Central memory CD4-positive, alpha-beta T cell (primary cell): ENCODE results near the gene PHF21B.
"Not testable (repeated sequence)": the region's sequence is repeated elsewhere in the genome, so short reads cannot be mapped to it uniquely, and the experiment has no call there.

ENCODE experiments used
- DNase-seq: peaks from one replicate; pipeline ENCODE4 v3.0.0; 2022

Gene PHF21B

GRCh38 chr22:44862981-44863860 is 146.6 kb downstream of the PHF21B start:
- DNase-seq = no peak

GRCh38 chr22:44862281-44862680 is 147.5 kb downstream of the PHF21B start:
- DNase-seq = no peak

- DNase-seq = no peak
Measured at GRCh38 chr22:44861245-44861644, 148.6 kb downstream of the PHF21B start.

GRCh38 chr22:44860311-44860710 is 149.5 kb downstream of the PHF21B start:
- DNase-seq = no peak

- DNase-seq = no peak
Measured at GRCh38 chr22:44859641-44860040, 150.2 kb downstream of the PHF21B start.

GRCh38 chr22:44858819-44859218 is 151.0 kb downstream of the PHF21B start:
- DNase-seq = not testable (repeated sequence)

- no peak for DNase-seq
Measured at GRCh38 chr22:44855855-44856254, 153.9 kb downstream of the PHF21B start.

- DNase-seq = not testable (repeated sequence)
Measured at GRCh38 chr22:44854641-44855040, 155.2 kb downstream of the PHF21B start.

- DNase-seq = no peak
Measured at GRCh38 chr22:44850946-44851345, 158.9 kb downstream of the PHF21B start.

GRCh38 chr22:44848791-44849420 is 160.9 kb downstream of the PHF21B start:
- DNase-seq = no peak

- no peak for DNase-seq
Measured at GRCh38 chr22:44848296-44848741, 161.5 kb downstream of the PHF21B start.

GRCh38 chr22:44847892-44848291 is 161.9 kb downstream of the PHF21B start:
- DNase-seq = no peak

GRCh38 chr22:44847380-44847779 is 162.4 kb downstream of the PHF21B start:
- DNase-seq = no peak

- no peak for DNase-seq
Measured at GRCh38 chr22:44846726-44847275, 163.0 kb downstream of the PHF21B start.

GRCh38 chr22:44845796-44846720 is 163.7 kb downstream of the PHF21B start:
- no peak for DNase-seq

- no peak for DNase-seq
Measured at GRCh38 chr22:44845191-44845590, 164.6 kb downstream of the PHF21B start.

- DNase-seq = no peak
Measured at GRCh38 chr22:44842417-44842816, 167.4 kb downstream of the PHF21B start.

- no peak for DNase-seq
Measured at GRCh38 chr22:44840611-44841322, 169.0 kb downstream of the PHF21B start.

GRCh38 chr22:44839721-44840120 is 170.1 kb downstream of the PHF21B start:
- DNase-seq = no peak

GRCh38 chr22:44839061-44839460 is 170.7 kb downstream of the PHF21B start:
- DNase-seq = no peak

- DNase-seq = no peak
Measured at GRCh38 chr22:44838316-44839016, 171.3 kb downstream of the PHF21B start.
